Large intestine (tissue), 3 donors: ENCODE results near the gene TNFAIP8L3. TPM values are rescaled to one million over a fixed set of nuclear protein-coding genes. Genes with fewer than 3 reads are reported as not detected.

Source experiments
- DNase-seq, 2 donors: peaks; one replicate each; pipeline versions ENCODE4 v3.0.0 to v3.0.0-alpha.2; 2013
- H3K27ac ChIP-seq: one replicate; pipeline ENCODE4 v1.5.1; 2013; ENCODE audit warnings: low read length
- H3K27me3 ChIP-seq: 2 replicates; pipeline ENCODE4 v1.6.1; 2013; ENCODE audit warnings: low read length; ENCODE audit not compliant: control insufficient read depth, insufficient read depth
- H3K36me3 ChIP-seq: 2 replicates; pipeline ENCODE4 v1.6.1; 2013; ENCODE audit warnings: low read length; ENCODE audit not compliant: control insufficient read depth, insufficient read depth
- H3K4me1 ChIP-seq: one replicate; pipeline ENCODE4 v1.6.1; 2013; ENCODE audit warnings: low read length; ENCODE audit not compliant: control insufficient read depth, insufficient read depth
- H3K4me3 ChIP-seq: one replicate; pipeline ENCODE4 v1.5.1; 2013; ENCODE audit warnings: low read length
- H3K9me3 ChIP-seq: one replicate; pipeline ENCODE4 v1.6.1; 2013; ENCODE audit warnings: mild to moderate bottlenecking, low read depth, low read length, moderate library complexity; ENCODE audit not compliant: control insufficient read depth
- WGBS: methylation state at CpG from one replicate; pipeline ENCODE4 v1.1.5; 2013; ENCODE audit warnings: low lambda C conversion rate; ENCODE audit not compliant: insufficient coverage; 5-methylcytosine and 5-hydroxymethylcytosine counted together
- polyA plus RNA-seq: library from polyadenylated mRNA; unstranded; fragments of 120-200 nt; gene quantifications from one replicate; pipeline ENCODE4 v1.2.1, GENCODE V29; 2013

The TNFAIP8L3 gene
- polyA plus RNA-seq, 1 donor = 3.8 TPM

DNA sequence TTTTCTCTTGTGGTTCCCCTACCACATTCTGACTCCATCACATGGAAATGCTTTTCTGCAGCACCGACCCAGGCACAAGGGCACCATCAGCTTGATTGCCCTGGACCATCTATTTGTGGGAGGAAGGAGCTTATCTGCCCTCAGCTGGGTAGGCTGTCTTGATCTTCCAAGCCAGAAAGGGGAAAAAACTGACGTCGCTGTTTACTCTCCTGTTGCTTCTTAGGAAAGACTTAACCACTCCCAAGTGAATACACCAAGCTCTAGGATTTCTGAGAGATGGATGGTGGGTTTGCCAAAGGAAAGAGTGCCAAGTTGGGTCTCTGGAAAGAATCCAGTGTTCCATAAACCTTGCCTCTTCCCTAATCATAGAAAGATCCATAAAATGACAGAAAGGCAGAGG is 4.0 kb downstream of the TNFAIP8L3 start:
- Histone ChIP-seq H3K9me3 (peaks cover 4% of the 10 kb centered on the region), H3K4me1 (no peaks in the 10 kb centered on the region), H3K27me3 (peaks cover 61% of the 10 kb centered on the region), H3K27ac (no peak overlapping the region), H3K36me3 (no peaks in the 10 kb centered on the region), H3K4me3 (no peak overlapping the region)
- WGBS = no CpG with 5 or more reads among the region's 3 CpGs
- DNase-seq = no peak

DNA sequence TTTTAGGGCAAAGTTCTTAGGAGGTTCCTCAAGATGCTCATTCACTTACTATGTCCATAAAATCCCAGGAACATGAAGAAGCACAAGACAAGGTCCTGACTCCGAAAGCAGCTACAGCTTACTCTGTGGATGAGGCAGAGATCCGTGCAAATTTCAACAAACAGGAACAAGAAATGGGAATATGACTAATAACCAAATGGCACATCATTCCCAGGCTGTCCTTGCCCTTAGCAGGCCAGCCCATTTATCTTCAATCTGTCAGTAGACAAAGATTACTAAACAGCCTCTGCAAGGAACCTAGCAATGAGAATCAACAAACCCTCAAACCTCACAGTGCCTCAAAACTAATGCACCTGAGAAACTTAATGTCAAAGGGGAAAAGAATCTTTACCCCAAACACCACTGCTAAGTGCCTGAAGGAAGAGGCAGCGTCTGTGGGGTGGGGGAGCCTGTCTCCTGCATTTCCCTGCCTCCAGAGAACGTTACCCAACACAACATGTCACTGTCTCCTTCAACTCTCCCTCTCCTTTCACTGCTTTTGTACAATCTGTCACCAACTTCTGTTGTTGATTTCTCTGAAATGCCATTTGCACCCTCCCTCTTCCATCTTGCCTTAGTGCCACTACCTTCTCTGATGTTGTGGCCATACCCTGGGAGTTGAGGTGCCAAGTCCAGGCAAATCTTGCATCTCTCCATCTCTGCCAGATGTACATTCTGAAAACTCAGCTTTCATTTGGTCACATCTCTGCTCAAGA is 4.8 kb downstream of the TNFAIP8L3 start:
- Histone ChIP-seq H3K9me3 (peaks cover 4% of the 10 kb centered on the region), H3K27ac (no peak overlapping the region), H3K36me3 (no peaks in the 10 kb centered on the region), H3K4me3 (no peak overlapping the region), H3K27me3 (peaks cover 53% of the 10 kb centered on the region), H3K4me1 (no peaks in the 10 kb centered on the region)
- WGBS = no CpG with 5 or more reads among the region's 4 CpGs
- no peak for DNase-seq

- Histone ChIP-seq H3K27me3 (peaks cover 47% of the 10 kb centered on the region), H3K27ac (no peak overlapping the region), H3K4me3 (no peak overlapping the region), H3K4me1 (no peaks in the 10 kb centered on the region), H3K9me3 (peaks cover 4% of the 10 kb centered on the region), H3K36me3 (no peaks in the 10 kb centered on the region)
- no peak for DNase-seq
- WGBS = no CpG with 5 or more reads among the region's 1 CpG
These were observed 5.7 kb downstream of the TNFAIP8L3 start for GRCh38 chr15:51089041-51089440.

DNA sequence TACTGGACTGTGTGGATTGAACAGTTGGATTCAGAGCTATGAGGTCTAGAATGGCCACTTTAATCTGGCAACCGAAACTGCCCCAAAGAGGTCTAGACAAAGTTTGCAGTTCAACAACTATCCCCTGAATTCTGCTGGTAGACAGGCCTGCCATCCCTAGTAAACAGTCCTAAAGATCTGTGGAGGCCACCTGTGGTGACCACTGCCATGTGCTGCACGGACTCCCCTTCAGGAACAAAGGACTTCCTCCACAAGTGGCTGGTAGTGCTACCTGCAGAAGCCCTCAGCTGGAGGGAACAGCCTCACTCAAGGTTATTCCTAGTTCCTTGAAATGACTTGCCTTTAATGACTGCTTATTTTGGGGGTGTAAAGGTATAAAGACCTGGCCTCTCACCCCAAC is 6.1 kb downstream of the TNFAIP8L3 start:
- no peak overlapping the region for H3K4me3 ChIP-seq
- no peaks in the 10 kb centered on the region for H3K36me3 ChIP-seq
- H3K9me3 ChIP-seq = no peaks in the 10 kb centered on the region
- DNase-seq = no peak
- H3K4me1 ChIP-seq = no peaks in the 10 kb centered on the region
- WGBS = no CpG with 5 or more reads among the region's 2 CpGs
- H3K27ac ChIP-seq = no peak overlapping the region
- peaks cover 43% of the 10 kb centered on the region for H3K27me3 ChIP-seq

DNA sequence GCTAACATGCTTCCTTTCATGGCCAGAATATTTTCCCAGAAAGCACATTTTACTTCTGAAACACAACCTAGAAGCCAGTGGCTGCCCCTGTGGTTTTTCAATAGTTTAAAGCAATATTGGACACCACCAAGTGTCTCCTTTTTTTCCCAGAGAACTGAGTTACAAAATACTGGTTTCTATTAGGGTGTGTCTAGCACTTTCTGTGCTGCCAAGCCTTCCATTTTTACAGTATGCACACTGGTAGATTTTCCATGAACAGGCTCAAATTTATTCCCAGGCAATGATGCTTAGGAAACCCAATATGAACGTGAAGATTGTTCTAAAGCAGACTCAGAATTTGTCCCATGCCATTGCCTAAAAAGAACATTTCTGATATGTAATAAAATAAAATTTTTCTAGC is 7.2 kb downstream of the TNFAIP8L3 start:
- H3K9me3 ChIP-seq = no peaks in the 10 kb centered on the region
- H3K36me3 ChIP-seq = no peaks in the 10 kb centered on the region
- peaks cover 33% of the 10 kb centered on the region for H3K27me3 ChIP-seq
- DNase-seq = no peak
- H3K4me1 ChIP-seq = no peaks in the 10 kb centered on the region
- no peak overlapping the region for H3K27ac ChIP-seq
- no CpG with 5 or more reads among the region's 1 CpG for WGBS
- no peak overlapping the region for H3K4me3 ChIP-seq

DNA sequence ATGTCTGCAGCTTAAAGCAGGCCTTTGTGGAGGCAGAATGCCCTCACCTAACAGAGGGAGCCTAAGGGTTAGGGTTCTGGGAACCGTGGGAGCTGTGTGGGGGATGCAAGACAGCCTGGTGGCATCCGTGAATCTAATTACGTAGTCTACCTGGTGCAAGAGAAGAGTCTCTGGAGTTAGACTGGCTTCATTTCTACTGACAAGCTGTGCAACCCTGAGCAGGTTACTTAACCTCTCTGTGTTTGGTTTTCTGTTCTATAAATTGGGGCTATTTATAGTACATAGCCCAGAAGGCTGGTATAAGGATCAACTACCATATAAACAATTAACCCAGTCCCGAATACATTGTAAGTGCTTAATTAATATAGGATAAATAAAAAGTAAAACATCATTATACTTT is 8.3 kb downstream of the TNFAIP8L3 start:
- H3K9me3 ChIP-seq = no peaks in the 10 kb centered on the region
- no peak overlapping the region for H3K4me3 ChIP-seq
- WGBS = no CpG with 5 or more reads among the region's 4 CpGs
- no peak for DNase-seq
- no peak overlapping the region for H3K27ac ChIP-seq
- H3K36me3 ChIP-seq = no peaks in the 10 kb centered on the region
- H3K27me3 ChIP-seq = peaks cover 26% of the 10 kb centered on the region
- no peaks in the 10 kb centered on the region for H3K4me1 ChIP-seq

GRCh38 chr15:51085764-51086163 is 8.9 kb downstream of the TNFAIP8L3 start:
- 100% methylated on average over 1 of the region's 1 CpG for WGBS

DNA sequence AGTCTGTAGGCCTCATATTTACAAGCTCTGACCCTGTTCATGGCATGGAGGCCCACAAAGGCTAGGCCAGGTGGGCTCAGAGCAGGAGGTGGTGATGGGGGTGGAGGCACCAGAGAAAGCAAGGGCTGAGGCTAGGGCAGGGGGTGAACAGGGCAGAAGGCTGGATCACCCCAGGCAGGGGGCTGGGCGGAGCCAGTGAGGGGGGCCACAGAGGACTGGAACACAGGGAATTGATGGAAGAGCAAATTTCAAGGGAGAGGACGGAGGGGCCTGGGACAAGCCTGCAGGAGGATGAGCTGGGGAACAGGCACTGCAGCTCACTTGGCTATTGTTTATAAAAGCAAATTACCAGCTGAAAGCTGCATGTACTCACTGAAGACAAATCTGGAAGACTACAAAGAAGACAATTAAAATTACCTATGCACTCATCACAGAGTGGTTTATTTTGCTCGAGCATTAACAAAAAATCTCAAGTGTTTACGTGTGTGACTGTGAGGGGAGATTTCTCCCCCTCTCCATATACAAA is 11.0 kb downstream of the TNFAIP8L3 start:
- H3K27me3 ChIP-seq = peaks cover 5% of the 10 kb centered on the region
- no peaks in the 10 kb centered on the region for H3K9me3 ChIP-seq
- H3K4me3 ChIP-seq = no peak overlapping the region
- no peaks in the 10 kb centered on the region for H3K36me3 ChIP-seq
- WGBS = no CpG with 5 or more reads among the region's 4 CpGs
- peaks cover 4% of the 10 kb centered on the region for H3K4me1 ChIP-seq
- no peak for DNase-seq
- H3K27ac ChIP-seq = no peak overlapping the region

More at GRCh38 chr15:51085764-51086163, 8.9 kb downstream of the TNFAIP8L3 start:
- Histone ChIP-seq H3K9me3 (no peaks in the 10 kb centered on the region), H3K27me3 (peaks cover 20% of the 10 kb centered on the region), H3K36me3 (no peaks in the 10 kb centered on the region), H3K4me1 (no peaks in the 10 kb centered on the region), H3K4me3 (no peak overlapping the region), H3K27ac (no peak overlapping the region)
- DNase-seq = no peak

GRCh38 chr15:51082246-51082645 is 12.5 kb downstream of the TNFAIP8L3 start:
- Histone ChIP-seq H3K27me3 (no peaks in the 10 kb centered on the region), H3K4me3 (no peak overlapping the region), H3K4me1 (peaks cover 9% of the 10 kb centered on the region), H3K27ac (no peak overlapping the region), H3K36me3 (no peaks in the 10 kb centered on the region), H3K9me3 (no peaks in the 10 kb centered on the region)
- no CpG with 5 or more reads among the region's 1 CpG for WGBS
- no peak for DNase-seq

DNA sequence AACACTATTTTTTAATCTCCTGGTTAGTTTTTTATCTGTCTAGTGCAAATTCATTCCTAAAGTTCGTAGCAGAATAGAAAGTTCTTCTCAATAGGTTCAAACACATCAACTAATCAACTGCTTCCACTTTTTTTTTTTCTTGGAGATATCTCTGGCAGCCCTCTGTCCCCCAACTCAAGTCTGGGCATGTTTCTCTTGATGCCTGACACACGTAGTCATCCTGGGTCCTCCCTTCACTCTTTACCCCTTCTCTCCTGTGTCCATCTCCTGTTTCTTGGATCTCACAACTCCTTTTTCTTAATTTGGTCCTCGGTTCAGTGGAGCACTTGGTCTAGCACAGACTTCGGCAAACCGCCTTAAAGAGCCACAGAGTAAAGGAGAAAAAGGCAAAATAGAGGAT is 14.4 kb downstream of the TNFAIP8L3 start:
- WGBS = no CpG with 5 or more reads among the region's 5 CpGs

DNA sequence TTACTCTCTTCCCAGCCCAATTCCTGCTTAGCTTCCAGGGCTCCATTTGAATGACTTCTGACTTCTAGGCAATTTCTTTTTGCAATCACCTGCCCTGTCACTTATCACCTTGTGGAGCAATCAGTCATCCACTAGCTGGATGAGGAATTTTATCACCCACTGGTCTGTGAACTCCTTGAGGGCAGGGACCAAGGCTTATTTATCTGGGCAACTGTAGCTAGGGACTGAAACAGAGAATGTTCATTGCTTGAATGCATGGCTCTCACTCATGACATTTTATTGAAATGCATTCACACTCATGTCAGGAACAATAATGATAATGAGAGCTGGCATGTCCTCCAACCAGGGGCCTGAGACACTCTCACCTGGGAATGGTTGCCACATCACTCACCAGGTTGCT is 15.5 kb downstream of the TNFAIP8L3 start:
- H3K36me3 ChIP-seq = no peaks in the 10 kb centered on the region
- peaks cover 13% of the 10 kb centered on the region for H3K4me1 ChIP-seq
- H3K9me3 ChIP-seq = no peaks in the 10 kb centered on the region
- H3K27me3 ChIP-seq = no peaks in the 10 kb centered on the region
- H3K27ac ChIP-seq = no peak overlapping the region
- DNase-seq = peak; percentile 49 to 61
- no peak overlapping the region for H3K4me3 ChIP-seq

More for the DNA sequence above, 14.4 kb downstream of the TNFAIP8L3 start:
- no peak for DNase-seq
- no peaks in the 10 kb centered on the region for H3K9me3 ChIP-seq
- H3K27me3 ChIP-seq = no peaks in the 10 kb centered on the region
- no peak overlapping the region for H3K27ac ChIP-seq
- H3K36me3 ChIP-seq = no peaks in the 10 kb centered on the region
- peaks cover 13% of the 10 kb centered on the region for H3K4me1 ChIP-seq
- no peak overlapping the region for H3K4me3 ChIP-seq
